ENCODE data around the gene PRKCH. TPM values are rescaled to one million over a fixed set of nuclear protein-coding genes. Genes with fewer than 3 reads are reported as not detected.

PRKCH gene
- total RNA-seq, 1 donor from 2014 or later: 20.2 TPM

GRCh38 chr14:61388976-61389576, 67.7 kb downstream of the PRKCH start:
- H3K27ac ChIP-seq: no peak overlapping the region
- H3K27me3 ChIP-seq: no peaks in the 10 kb centered on the region
- no peaks in the 10 kb centered on the region for H3K9me3 ChIP-seq
- intact Hi-C loops (cut with DNase I): no loop called here
- no peaks in the 10 kb centered on the region for H3K36me3 ChIP-seq
- no peak overlapping the region for H3K4me3 ChIP-seq
- no peak for TF ChIP-seq CTCF (IDR thresholded peaks at IDR 0.05)
- H3K4me1 ChIP-seq: no peaks in the 10 kb centered on the region
- DNase-seq (ENCODE audit: low spot score in 2 of 2): no peak

GRCh38 chr14:61391119-61391518, 69.7 kb downstream of the PRKCH start:
- intact Hi-C loops (cut with DNase I): no loop called here
- no peaks in the 10 kb centered on the region for H3K27me3 ChIP-seq
- no peak overlapping the region for H3K27ac ChIP-seq
- no peak for DNase-seq (ENCODE audit: low spot score in 2 of 2)
- H3K9me3 ChIP-seq: no peaks in the 10 kb centered on the region
- no peaks in the 10 kb centered on the region for H3K4me1 ChIP-seq
- no peak for TF ChIP-seq CTCF (IDR thresholded peaks at IDR 0.05)
- H3K36me3 ChIP-seq: no peaks in the 10 kb centered on the region
- no peak overlapping the region for H3K4me3 ChIP-seq

GRCh38 chr14:61392297-61392696, 70.9 kb downstream of the PRKCH start:
- no peak for TF ChIP-seq CTCF (IDR thresholded peaks at IDR 0.05)
- H3K27me3 ChIP-seq: no peaks in the 10 kb centered on the region
- DNase-seq (ENCODE audit: low spot score in 2 of 2): no peak

GRCh38 chr14:61394542-61394941, 73.2 kb downstream of the PRKCH start:
- intact Hi-C loops (cut with DNase I): no loop called here
- H3K27ac ChIP-seq: no peak overlapping the region
- no peak for DNase-seq (ENCODE audit: low spot score in 2 of 2)
- H3K9me3 ChIP-seq: no peaks in the 10 kb centered on the region
- H3K27me3 ChIP-seq: no peaks in the 10 kb centered on the region
- no peak for TF ChIP-seq CTCF (IDR thresholded peaks at IDR 0.05)
- no peaks in the 10 kb centered on the region for H3K4me1 ChIP-seq
- no peak overlapping the region for H3K4me3 ChIP-seq
- no peaks in the 10 kb centered on the region for H3K36me3 ChIP-seq

More at GRCh38 chr14:61392297-61392696, 70.9 kb downstream of the PRKCH start:
- no peaks in the 10 kb centered on the region for H3K4me1 ChIP-seq
- H3K36me3 ChIP-seq: no peaks in the 10 kb centered on the region
- H3K4me3 ChIP-seq: no peak overlapping the region
- no peaks in the 10 kb centered on the region for H3K9me3 ChIP-seq
- intact Hi-C loops (cut with DNase I): no loop called here
- no peak overlapping the region for H3K27ac ChIP-seq

- intact Hi-C loops (cut with DNase I): no loop called here
- Histone ChIP-seq H3K36me3 (no peaks in the 10 kb centered on the region), H3K4me3 (no peak overlapping the region), H3K4me1 (no peaks in the 10 kb centered on the region), H3K27me3 (no peaks in the 10 kb centered on the region), H3K9me3 (no peaks in the 10 kb centered on the region), H3K27ac (no peak overlapping the region)
- TF ChIP-seq CTCF (IDR thresholded peaks at IDR 0.05): no peak
- DNase-seq (ENCODE audit: low spot score in 2 of 2): no peak
Observed at GRCh38 chr14:61395115-61395725, 73.8 kb downstream of the PRKCH start.

Data from ascending aorta (tissue), 2 donors.